Neural cell (in vitro differentiated cells): ENCODE data around the gene WNT3.

Experiments used
- EZH2 ChIP-seq: fragments of 200-600, 300-800 bp; shearing (Covaris generic), sonication (generic); IDR thresholded peaks from 2 replicates; pipeline ENCODE4 v1.6.1; 2014; ENCODE audit warnings: antibody characterized with exemption, low read length, borderline replicate concordance, mild to moderate bottlenecking; ENCODE audit not compliant: insufficient read depth, poor library complexity, severe bottlenecking
- MXI1 ChIP-seq: fragments of 450-650 bp; conservative IDR thresholded peaks from 2 replicates; pipeline ENCODE4 v1.6.1; 2014; ENCODE audit warnings: antibody characterized with exemption, mild to moderate bottlenecking; ENCODE audit not compliant: poor library complexity, severe bottlenecking
- RAD21 ChIP-seq: fragments of 450-650 bp; conservative IDR thresholded peaks from 2 replicates; pipeline ENCODE4 v1.6.1; 2014; ENCODE audit warnings: antibody characterized with exemption, mild to moderate bottlenecking, moderate library complexity
- SMC3 ChIP-seq: fragments of 450-650 bp; conservative IDR thresholded peaks from 2 replicates; pipeline ENCODE4 v1.6.1; 2014; ENCODE audit warnings: antibody characterized with exemption, mild to moderate bottlenecking, moderate library complexity; ENCODE audit not compliant: poor library complexity
- TF ChIP-seq, protein P1 (sequence below): fragments of 450-650 bp; IDR thresholded peaks from 2 replicates; pipeline ENCODE4 v1.5.1; 2014; ENCODE audit warnings: antibody characterized with exemption, mild to moderate bottlenecking, moderate library complexity; ENCODE audit not compliant: poor library complexity, severe bottlenecking
- TF ChIP-seq, protein P2 (sequence below): IDR thresholded peaks from 2 replicates; pipeline ENCODE4 v1.6.1; 2012; ENCODE audit warnings: borderline replicate concordance

DNA sequence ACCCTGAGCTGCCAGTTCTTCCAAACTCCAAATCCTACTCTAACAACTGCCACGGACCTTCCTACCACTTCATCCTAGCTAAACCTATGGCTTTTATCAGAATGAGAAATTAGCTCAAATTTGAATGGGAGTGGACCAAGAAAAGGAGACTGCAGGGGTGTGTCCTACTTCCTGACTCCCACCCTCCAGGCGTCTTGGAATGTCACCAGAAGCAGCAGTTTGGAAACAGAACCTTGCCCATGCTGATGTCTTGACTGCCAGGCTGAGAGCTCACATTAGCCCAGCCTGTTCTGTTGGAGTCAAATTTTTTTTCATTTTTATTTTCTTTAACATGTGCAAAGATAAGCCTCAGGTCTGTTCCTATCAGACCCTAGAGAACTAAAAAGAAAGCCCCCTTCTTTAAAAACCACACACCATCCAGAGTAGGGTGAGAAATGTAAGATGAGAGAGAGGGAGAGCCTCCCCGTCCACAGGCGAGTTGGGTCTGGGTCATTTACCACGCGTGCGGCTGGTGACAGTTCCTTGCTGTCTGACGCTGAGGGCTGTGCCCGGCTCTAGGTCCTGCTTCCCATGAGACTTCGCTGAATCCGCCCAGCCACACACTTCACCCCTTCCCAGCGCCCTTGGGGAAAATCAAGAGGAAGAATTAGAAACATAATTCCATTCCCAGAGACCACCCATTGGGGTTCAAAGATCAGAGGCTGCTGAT is 54.3 kb downstream of the WNT3 start:
- no peak for TF ChIP-seq EZH2
- TF ChIP-seq MXI1, result no peak
- TF ChIP-seq, protein P1, sequence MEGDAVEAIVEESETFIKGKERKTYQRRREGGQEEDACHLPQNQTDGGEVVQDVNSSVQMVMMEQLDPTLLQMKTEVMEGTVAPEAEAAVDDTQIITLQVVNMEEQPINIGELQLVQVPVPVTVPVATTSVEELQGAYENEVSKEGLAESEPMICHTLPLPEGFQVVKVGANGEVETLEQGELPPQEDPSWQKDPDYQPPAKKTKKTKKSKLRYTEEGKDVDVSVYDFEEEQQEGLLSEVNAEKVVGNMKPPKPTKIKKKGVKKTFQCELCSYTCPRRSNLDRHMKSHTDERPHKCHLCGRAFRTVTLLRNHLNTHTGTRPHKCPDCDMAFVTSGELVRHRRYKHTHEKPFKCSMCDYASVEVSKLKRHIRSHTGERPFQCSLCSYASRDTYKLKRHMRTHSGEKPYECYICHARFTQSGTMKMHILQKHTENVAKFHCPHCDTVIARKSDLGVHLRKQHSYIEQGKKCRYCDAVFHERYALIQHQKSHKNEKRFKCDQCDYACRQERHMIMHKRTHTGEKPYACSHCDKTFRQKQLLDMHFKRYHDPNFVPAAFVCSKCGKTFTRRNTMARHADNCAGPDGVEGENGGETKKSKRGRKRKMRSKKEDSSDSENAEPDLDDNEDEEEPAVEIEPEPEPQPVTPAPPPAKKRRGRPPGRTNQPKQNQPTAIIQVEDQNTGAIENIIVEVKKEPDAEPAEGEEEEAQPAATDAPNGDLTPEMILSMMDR, result no peak
- no peak for TF ChIP-seq RAD21
- TF ChIP-seq, protein P2, sequence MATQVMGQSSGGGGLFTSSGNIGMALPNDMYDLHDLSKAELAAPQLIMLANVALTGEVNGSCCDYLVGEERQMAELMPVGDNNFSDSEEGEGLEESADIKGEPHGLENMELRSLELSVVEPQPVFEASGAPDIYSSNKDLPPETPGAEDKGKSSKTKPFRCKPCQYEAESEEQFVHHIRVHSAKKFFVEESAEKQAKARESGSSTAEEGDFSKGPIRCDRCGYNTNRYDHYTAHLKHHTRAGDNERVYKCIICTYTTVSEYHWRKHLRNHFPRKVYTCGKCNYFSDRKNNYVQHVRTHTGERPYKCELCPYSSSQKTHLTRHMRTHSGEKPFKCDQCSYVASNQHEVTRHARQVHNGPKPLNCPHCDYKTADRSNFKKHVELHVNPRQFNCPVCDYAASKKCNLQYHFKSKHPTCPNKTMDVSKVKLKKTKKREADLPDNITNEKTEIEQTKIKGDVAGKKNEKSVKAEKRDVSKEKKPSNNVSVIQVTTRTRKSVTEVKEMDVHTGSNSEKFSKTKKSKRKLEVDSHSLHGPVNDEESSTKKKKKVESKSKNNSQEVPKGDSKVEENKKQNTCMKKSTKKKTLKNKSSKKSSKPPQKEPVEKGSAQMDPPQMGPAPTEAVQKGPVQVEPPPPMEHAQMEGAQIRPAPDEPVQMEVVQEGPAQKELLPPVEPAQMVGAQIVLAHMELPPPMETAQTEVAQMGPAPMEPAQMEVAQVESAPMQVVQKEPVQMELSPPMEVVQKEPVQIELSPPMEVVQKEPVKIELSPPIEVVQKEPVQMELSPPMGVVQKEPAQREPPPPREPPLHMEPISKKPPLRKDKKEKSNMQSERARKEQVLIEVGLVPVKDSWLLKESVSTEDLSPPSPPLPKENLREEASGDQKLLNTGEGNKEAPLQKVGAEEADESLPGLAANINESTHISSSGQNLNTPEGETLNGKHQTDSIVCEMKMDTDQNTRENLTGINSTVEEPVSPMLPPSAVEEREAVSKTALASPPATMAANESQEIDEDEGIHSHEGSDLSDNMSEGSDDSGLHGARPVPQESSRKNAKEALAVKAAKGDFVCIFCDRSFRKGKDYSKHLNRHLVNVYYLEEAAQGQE, result no peak
- no peak for TF ChIP-seq SMC3
